Adipose tissue (tissue), 3 donors: Measurements from ENCODE around the gene FBXO8. TPM values are rescaled to one million over a fixed set of nuclear protein-coding genes. Genes with fewer than 3 reads are reported as not detected.
"Not testable (repeated sequence)": the region's sequence is repeated elsewhere in the genome, so short reads cannot be mapped to it uniquely, and the experiment has no call there.

Experiments
- H3K27ac ChIP-seq: one replicate; pipeline ENCODE4 v1.5.1; 2013; ENCODE audit warnings: low read depth, low read length
- WGBS, 3 donors: extraction: QIAGEN DNeasy Blood & Tissue Kit; methylation state at CpG; one replicate each; pipeline ENCODE4 v1.1.7; 2013; 5-methylcytosine and 5-hydroxymethylcytosine counted together
- polyA plus RNA-seq, 3 donors: library from polyadenylated mRNA; stranded (reverse); fragments of 200-250 nt; gene quantifications; one replicate each; pipeline ENCODE4 v1.2.3, GENCODE V29; 2013
- donor health status: healthy with polysubstance abuse.
- donor health status: Bipolar disorder and iron deficiency.
- donor health status: healthy.

FBXO8 gene
- polyA plus RNA-seq, result 10 to 100 TPM; 10.7 to 30.7 (median 16.2) TPM

GRCh38 chr4:174283507-174284471, at the start of gene FBXO8, which contains the start of gene CEP44:
Gene FBXO8 (minus strand): TSS chr4:174283667. CDS start chr4:174263092, 20,575 bp downstream.
Gene CEP44 (plus strand): TSS chr4:174283911. CDS start chr4:174299122, 15,211 bp downstream.
- WGBS, 3 donors, result 0% methylated on average over 52 of the region's 52 CpGs
- H3K27ac ChIP-seq, result peak within 1 kb of the TSS; percentile 79

GRCh38 chr4:174332741-174333493, 49.5 kb upstream of the FBXO8 start:
- H3K27ac ChIP-seq, result no peak overlapping the region
- 72 to 85% (median 73%) methylated on average over 4 of the region's 4 CpGs for WGBS, 3 donors

GRCh38 chr4:174324725-174325124, 41.3 kb upstream of the FBXO8 start:
- no peak overlapping the region for H3K27ac ChIP-seq
- 81 to 88% (median 81%) methylated on average over 2 of the region's 2 CpGs for WGBS, 3 donors

- WGBS, 3 donors, result 80 to 85% (median 82%) methylated on average over 1 of the region's 1 CpG
These were observed 40.8 kb upstream of the FBXO8 start for GRCh38 chr4:174324236-174324635.

GRCh38 chr4:174320494-174321199, 37.2 kb upstream of the FBXO8 start:
- H3K27ac ChIP-seq, result no peak overlapping the region
- 75 to 89% (median 79%) methylated on average over 5 of the region's 5 CpGs for WGBS, 3 donors

More at GRCh38 chr4:174324236-174324635, 40.8 kb upstream of the FBXO8 start:
- no peak overlapping the region for H3K27ac ChIP-seq

GRCh38 chr4:174318829-174319764, 35.6 kb upstream of the FBXO8 start:
- no peak overlapping the region for H3K27ac ChIP-seq

GRCh38 chr4:174317531-174317930, 34.1 kb upstream of the FBXO8 start:
- no peak overlapping the region for H3K27ac ChIP-seq

More at GRCh38 chr4:174318829-174319764, 35.6 kb upstream of the FBXO8 start:
- WGBS, 3 donors, result 74 to 79% (median 77%) methylated on average over 8 of the region's 8 CpGs

- no peak overlapping the region for H3K27ac ChIP-seq
- 71 to 73% (median 72%) methylated on average over 2 of the region's 2 CpGs for WGBS, 3 donors
These were observed 33.5 kb upstream of the FBXO8 start for GRCh38 chr4:174316954-174317353.

- H3K27ac ChIP-seq, result no peak overlapping the region
- 79 to 89% (median 83%) methylated on average over 1 of the region's 1 CpG for WGBS, 3 donors
These were observed 33.1 kb upstream of the FBXO8 start for GRCh38 chr4:174316546-174316945.

- 85 to 93% (median 91%) methylated on average over 3 of the region's 3 CpGs for WGBS, 3 donors
- no peak overlapping the region for H3K27ac ChIP-seq
These were observed 31.3 kb upstream of the FBXO8 start for GRCh38 chr4:174314770-174315169.

GRCh38 chr4:174314274-174314673, 30.8 kb upstream of the FBXO8 start:
- WGBS, 3 donors, result 96 to 98% (median 98%) methylated on average over 3 of the region's 3 CpGs
- H3K27ac ChIP-seq, result no peak overlapping the region

GRCh38 chr4:174312993-174313392, 29.5 kb upstream of the FBXO8 start:
- 91 to 94% (median 92%) methylated on average over 3 of the region's 3 CpGs for WGBS, 3 donors
- no peak overlapping the region for H3K27ac ChIP-seq

- WGBS, 3 donors, result 83 to 94% (median 93%) methylated on average over 4 of the region's 4 CpGs
- H3K27ac ChIP-seq, result no peak overlapping the region
These were observed 24.2 kb upstream of the FBXO8 start for GRCh38 chr4:174307694-174308093.

GRCh38 chr4:174305961-174306360, 22.5 kb upstream of the FBXO8 start:
- H3K27ac ChIP-seq, result no peak overlapping the region
- WGBS, 3 donors, result 94 to 98% (median 95%) methylated on average over 3 of the region's 3 CpGs

GRCh38 chr4:174304664-174305063, 21.2 kb upstream of the FBXO8 start:
- 89 to 100% (median 95%) methylated on average over 1 of the region's 1 CpG for WGBS, 3 donors
- H3K27ac ChIP-seq, result no peak overlapping the region

- no peak overlapping the region for H3K27ac ChIP-seq
- WGBS, 3 donors, result 95 to 98% (median 97%) methylated on average over 1 of the region's 1 CpG
These were observed 20.2 kb upstream of the FBXO8 start for GRCh38 chr4:174303687-174304086.

GRCh38 chr4:174295142-174295541, 11.7 kb upstream of the FBXO8 start:
- WGBS, 3 donors, result 95 to 98% (median 97%) methylated on average over 21 to 26 of the region's 27 CpGs
- not testable (repeated sequence) for H3K27ac ChIP-seq
